Measurements from ENCODE around the gene ZNF599. TPM values are rescaled to one million over a fixed set of nuclear protein-coding genes. Genes with fewer than 3 reads are reported as not detected.

Gene ZNF599
- total and polyA plus RNA-seq, 7 experiments from 2014 or later = 2.9 to 11.6 (median 9.6) TPM

- Histone ChIP-seq H3K27ac (ENCODE audit: low read depth, low read length) (no peak overlapping the region), H3K9me3 (ENCODE audit: control insufficient read depth in 2 of 3, low read length in 3 of 3) (no peaks in the 10 kb centered on the region), H3K4me1 (ENCODE audit: control insufficient read depth in 2 of 2, insufficient read depth in 2 of 2, low read length in 2 of 2) (no peaks in the 10 kb centered on the region), H3K36me3 (ENCODE audit: control insufficient read depth in 2 of 3, insufficient read depth in 3 of 3, low read length in 3 of 3) (no peaks in the 10 kb centered on the region), H3K27me3 (ENCODE audit: control insufficient read depth in 2 of 2, insufficient read depth in 2 of 2, low read length in 2 of 2) (no peaks in the 10 kb centered on the region), H3K4me3 (ENCODE audit: low read length) (no peak overlapping the region)
- Mint-ChIP-seq H3K27me3 (peaks cover 0 to 15% (median 5%) of the 10 kb centered on the region in 5 donors), H3K9me3 (peaks cover 2 to 27% (median 7%) of the 10 kb centered on the region in 11 donors), H3K4me3 (no peak overlapping the region), H3K36me3 (peaks cover 0 to 26% (median 10%) of the 10 kb centered on the region in 5 donors), H3K27ac (no peak overlapping the region), H3K4me1 (peaks cover 0 to 5% (median 0%) of the 10 kb centered on the region in 7 donors)
- intact Hi-C loops (cut with micrococcal nuclease) = loop anchor here in 1 of 2 donors (10.0 kb wide), 1 partner anchor 145 kb away; the partner anchor contains the start of gene ZNF30
- ATAC-seq (no peak), DNase-seq (no peak)
- CTCF ChIA-PET = no interaction called here
- POLR2A ChIA-PET = no interaction called here
These were observed 6.6 kb upstream of the ZNF599 start for GRCh38 chr19:34779652-34780051.

- peaks cover 0 to 15% (median 3%) of the 10 kb centered on the region in 5 donors for H3K36me3 Mint-ChIP-seq
- H3K4me1 Mint-ChIP-seq = peaks cover 0 to 5% (median under 1%) of the 10 kb centered on the region in 7 donors
- intact Hi-C loops (cut with micrococcal nuclease) = loop anchor here in 1 of 2 donors (10.0 kb wide), 1 partner anchor 146 kb away; the partner anchor contains the start of gene ZNF30
- ChIA-PET POLR2A (no interaction called here), CTCF (no interaction called here)
- no peak overlapping the region for H3K4me3 Mint-ChIP-seq
- DNase-seq (no peak), ATAC-seq (no peak)
- H3K9me3 Mint-ChIP-seq = peaks cover 0 to 22% (median 7%) of the 10 kb centered on the region in 11 donors
- no peak overlapping the region for H3K27ac Mint-ChIP-seq
- Histone ChIP-seq H3K27me3 (ENCODE audit: control insufficient read depth in 2 of 2, insufficient read depth in 2 of 2, low read length in 2 of 2) (no peaks in the 10 kb centered on the region), H3K4me3 (ENCODE audit: low read length) (no peak overlapping the region), H3K27ac (ENCODE audit: low read depth, low read length) (no peak overlapping the region), H3K36me3 (ENCODE audit: control insufficient read depth in 2 of 3, insufficient read depth in 3 of 3, low read length in 3 of 3) (no peaks in the 10 kb centered on the region), H3K4me1 (ENCODE audit: control insufficient read depth in 2 of 2, insufficient read depth in 2 of 2, low read length in 2 of 2) (no peaks in the 10 kb centered on the region), H3K9me3 (ENCODE audit: control insufficient read depth in 2 of 3, low read length in 3 of 3) (no peaks in the 10 kb centered on the region)
- peaks cover 0 to 15% (median 5%) of the 10 kb centered on the region in 5 donors for H3K27me3 Mint-ChIP-seq
These were observed 5.3 kb upstream of the ZNF599 start for GRCh38 chr19:34778342-34778741.

- Histone ChIP-seq H3K4me1 (ENCODE audit: control insufficient read depth in 2 of 2, insufficient read depth in 2 of 2, low read length in 2 of 2) (peaks cover 7 to 10% of the 10 kb centered on the region in 2 donors), H3K9me3 (ENCODE audit: control insufficient read depth in 2 of 3, low read length in 3 of 3) (no peaks in the 10 kb centered on the region), H3K27me3 (ENCODE audit: control insufficient read depth in 2 of 2, insufficient read depth in 2 of 2, low read length in 2 of 2) (no peaks in the 10 kb centered on the region), H3K27ac (ENCODE audit: low read depth, low read length) (no peak overlapping the region), H3K4me3 (ENCODE audit: low read length) (no peak overlapping the region), H3K36me3 (ENCODE audit: control insufficient read depth in 2 of 3, insufficient read depth in 3 of 3, low read length in 3 of 3) (no peaks in the 10 kb centered on the region)
- Mint-ChIP-seq H3K4me1 (peaks cover 13 to 21% (median 20%) of the 10 kb centered on the region in 7 donors), H3K4me3 (no peak overlapping the region), H3K36me3 (peaks cover 0 to 25% (median 12%) of the 10 kb centered on the region in 5 donors), H3K27ac (no peak overlapping the region), H3K27me3 (peaks cover 0 to 15% (median 5%) of the 10 kb centered on the region in 5 donors), H3K9me3 (peaks cover 0 to 24% (median 7%) of the 10 kb centered on the region in 11 donors)
- ATAC-seq (no peak), DNase-seq (no peak)
- intact Hi-C loops (cut with micrococcal nuclease) = loop anchor here (5.0 to 10.0 kb wide), 2 partner anchors 150 to 237 kb away; partner anchors contain the start of gene ZNF30 (in 1 of the 2)
- ChIA-PET CTCF (no interaction called here), POLR2A (interaction anchor here (1.0 kb wide), 1 partner anchor 98 kb away, joined by 3 read pairs; the partner anchor contains the start of genes SCGB2B2 and ZNF302)
These were observed 1.8 kb upstream of the ZNF599 start for GRCh38 chr19:34774857-34775256.

- Mint-ChIP-seq H3K4me3 (peak overlapping the region; percentile 92 to 99 (median 96)), H3K27ac (peak overlapping the region in 4 of 9 donors; percentile 84 to 97 (median 92)), H3K27me3 (peaks cover 0 to 15% (median 5%) of the 10 kb centered on the region in 5 donors), H3K4me1 (peaks cover 13 to 21% (median 20%) of the 10 kb centered on the region in 7 donors), H3K9me3 (peaks cover 0 to 23% (median 4%) of the 10 kb centered on the region in 11 donors), H3K36me3 (peaks cover 0 to 31% (median 16%) of the 10 kb centered on the region in 5 donors)
- H3K36me3 ChIP-seq (ENCODE audit: control insufficient read depth in 2 of 3, insufficient read depth in 3 of 3, low read length in 3 of 3) = peaks cover 0 to 8% (median 0%) of the 10 kb centered on the region in 3 experiments
- no peak overlapping the region for H3K27ac ChIP-seq (ENCODE audit: low read depth, low read length)
- no peaks in the 10 kb centered on the region for H3K9me3 ChIP-seq (ENCODE audit: control insufficient read depth in 2 of 3, low read length in 3 of 3)
- peak overlapping the region; percentile 88 for H3K4me3 ChIP-seq (ENCODE audit: low read length)
- peaks cover 7 to 10% of the 10 kb centered on the region in 2 donors for H3K4me1 ChIP-seq (ENCODE audit: control insufficient read depth in 2 of 2, insufficient read depth in 2 of 2, low read length in 2 of 2)
- ChIA-PET POLR2A (interaction anchor here (1.2 kb wide), 1 partner anchor 86 kb away, joined by 3 read pairs; no protein-coding TSS in a partner anchor), CTCF (no interaction called here)
- intact Hi-C loops (cut with micrococcal nuclease) = loop anchor here (1.0 to 10.0 kb wide), 7 partner anchors 39 to 239 kb away; partner anchors contain the start of genes SCGB2B2 (in 2 of the 2), ZNF30 (in 2 of the 2), ZNF302 (in 2 of the 2) and ZNF181 (in 1 of the 2)
- no peaks in the 10 kb centered on the region for H3K27me3 ChIP-seq (ENCODE audit: control insufficient read depth in 2 of 2, insufficient read depth in 2 of 2, low read length in 2 of 2)
- no peak for DNase-seq
- ATAC-seq = no peak
These were observed 495 bp upstream of the ZNF599 start for GRCh38 chr19:34773555-34773864.

GRCh38 chr19:34767951-34768350 is 5.1 kb downstream of the ZNF599 start:
- ATAC-seq = no peak
- H3K4me3 Mint-ChIP-seq = no peak overlapping the region

GRCh38 chr19:34766386-34766785 is 6.6 kb downstream of the ZNF599 start:
- Histone ChIP-seq H3K4me3 (ENCODE audit: low read length) (no peak overlapping the region), H3K27ac (ENCODE audit: low read depth, low read length) (no peak overlapping the region), H3K27me3 (ENCODE audit: control insufficient read depth in 2 of 2, insufficient read depth in 2 of 2, low read length in 2 of 2) (no peaks in the 10 kb centered on the region), H3K4me1 (ENCODE audit: control insufficient read depth in 2 of 2, insufficient read depth in 2 of 2, low read length in 2 of 2) (peaks cover 0 to under 1% of the 10 kb centered on the region in 2 donors), H3K36me3 (ENCODE audit: control insufficient read depth in 2 of 3, insufficient read depth in 3 of 3, low read length in 3 of 3) (peaks cover 6 to 70% (median 15%) of the 10 kb centered on the region in 3 experiments), H3K9me3 (ENCODE audit: control insufficient read depth in 2 of 3, low read length in 3 of 3) (peaks cover 6 to 32% (median 7%) of the 10 kb centered on the region in 3 experiments)
- H3K36me3 Mint-ChIP-seq = peaks cover 26 to 90% (median 70%) of the 10 kb centered on the region in 5 donors
- H3K27me3 Mint-ChIP-seq = no peaks in the 10 kb centered on the region
- peaks cover under 1 to 4% (median 2%) of the 10 kb centered on the region in 7 donors for H3K4me1 Mint-ChIP-seq
- H3K27ac Mint-ChIP-seq = no peak overlapping the region
- no peak for DNase-seq
- CTCF ChIA-PET = no interaction called here
- no peak overlapping the region for H3K4me3 Mint-ChIP-seq
- ATAC-seq = no peak
- H3K9me3 Mint-ChIP-seq = peaks cover 12 to 55% (median 38%) of the 10 kb centered on the region in 11 donors
- intact Hi-C loops (cut with micrococcal nuclease) = no loop called here
- POLR2A ChIA-PET = no interaction called here

More at GRCh38 chr19:34767951-34768350, 5.1 kb downstream of the ZNF599 start:
- Mint-ChIP-seq H3K27me3 (no peaks in the 10 kb centered on the region), H3K36me3 (peaks cover 20 to 75% (median 64%) of the 10 kb centered on the region in 5 donors), H3K4me1 (peaks cover 12 to 17% (median 14%) of the 10 kb centered on the region in 7 donors), H3K27ac (peak overlapping the region in 1 of 9 donors; percentile 25), H3K9me3 (peaks cover 12 to 41% (median 24%) of the 10 kb centered on the region in 11 donors)
- Histone ChIP-seq H3K4me3 (ENCODE audit: low read length) (no peak overlapping the region), H3K4me1 (ENCODE audit: control insufficient read depth in 2 of 2, insufficient read depth in 2 of 2, low read length in 2 of 2) (peaks cover 7 to 10% of the 10 kb centered on the region in 2 donors), H3K9me3 (ENCODE audit: control insufficient read depth in 2 of 3, low read length in 3 of 3) (peaks cover 0 to 17% (median 7%) of the 10 kb centered on the region in 3 experiments), H3K27me3 (ENCODE audit: control insufficient read depth in 2 of 2, insufficient read depth in 2 of 2, low read length in 2 of 2) (no peaks in the 10 kb centered on the region), H3K27ac (ENCODE audit: low read depth, low read length) (no peak overlapping the region), H3K36me3 (ENCODE audit: control insufficient read depth in 2 of 3, insufficient read depth in 3 of 3, low read length in 3 of 3) (peaks cover 6 to 56% (median 15%) of the 10 kb centered on the region in 3 experiments)
- intact Hi-C loops (cut with micrococcal nuclease) = no loop called here
- no peak for DNase-seq
- POLR2A ChIA-PET = no interaction called here
- CTCF ChIA-PET = interaction anchor here (1.1 kb wide), 1 partner anchor 741 kb away, joined by 3 read pairs; no protein-coding TSS in a partner anchor
